GM19328 (cell line): ENCODE data around the gene TM4SF4.

Experiments used
- ATAC-seq: cut with Tn5 transposase; IDR thresholded peaks from one replicate; pipeline ENCODE4 v1.9.1; 2021; ENCODE audit warnings: mild to moderate bottlenecking, moderate library complexity; ENCODE audit not compliant: unreplicated experiment

Gene TM4SF4

DNA sequence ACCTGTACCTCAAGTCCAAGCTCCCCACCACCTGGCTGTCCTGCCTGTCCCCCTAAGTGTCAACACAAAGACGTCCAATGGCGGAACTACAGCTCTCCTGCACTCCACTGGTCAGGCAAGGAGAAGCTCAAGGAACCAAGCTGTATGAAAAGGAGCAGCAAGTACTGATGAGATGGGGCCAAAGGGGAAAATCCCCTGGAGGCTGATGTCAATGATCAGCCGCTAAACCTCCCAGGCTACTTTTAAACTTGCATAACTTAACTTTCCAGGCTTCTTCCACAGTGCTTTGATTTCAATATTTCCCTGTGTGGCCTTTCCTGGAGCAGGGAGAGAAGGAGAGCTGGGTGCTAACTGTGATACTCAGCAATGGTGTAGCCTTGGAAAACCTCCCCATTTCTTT is 35.0 kb downstream of the TM4SF4 start:
- no peak for ATAC-seq

DNA sequence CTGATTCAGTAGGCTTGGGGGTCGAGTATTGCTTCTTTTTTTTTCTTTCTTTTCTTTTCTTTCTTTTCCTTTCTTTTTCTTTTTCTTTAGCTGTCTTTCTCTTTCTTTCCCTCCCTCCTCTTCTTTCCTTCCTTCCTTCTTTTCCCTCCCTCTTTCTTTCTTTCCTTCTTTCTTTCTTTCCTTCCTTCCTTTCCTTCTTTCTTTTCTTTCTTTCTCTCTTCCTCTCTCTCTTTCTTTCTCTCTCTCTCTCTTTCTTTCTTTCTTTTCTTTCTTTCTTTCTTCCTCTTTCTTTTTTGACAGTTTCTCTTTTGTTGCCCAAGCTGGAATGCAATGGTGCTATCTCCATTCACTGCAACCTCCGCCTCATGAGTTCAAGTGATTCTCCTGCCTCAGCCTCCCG is 36.0 kb downstream of the TM4SF4 start:
- no peak for ATAC-seq

DNA sequence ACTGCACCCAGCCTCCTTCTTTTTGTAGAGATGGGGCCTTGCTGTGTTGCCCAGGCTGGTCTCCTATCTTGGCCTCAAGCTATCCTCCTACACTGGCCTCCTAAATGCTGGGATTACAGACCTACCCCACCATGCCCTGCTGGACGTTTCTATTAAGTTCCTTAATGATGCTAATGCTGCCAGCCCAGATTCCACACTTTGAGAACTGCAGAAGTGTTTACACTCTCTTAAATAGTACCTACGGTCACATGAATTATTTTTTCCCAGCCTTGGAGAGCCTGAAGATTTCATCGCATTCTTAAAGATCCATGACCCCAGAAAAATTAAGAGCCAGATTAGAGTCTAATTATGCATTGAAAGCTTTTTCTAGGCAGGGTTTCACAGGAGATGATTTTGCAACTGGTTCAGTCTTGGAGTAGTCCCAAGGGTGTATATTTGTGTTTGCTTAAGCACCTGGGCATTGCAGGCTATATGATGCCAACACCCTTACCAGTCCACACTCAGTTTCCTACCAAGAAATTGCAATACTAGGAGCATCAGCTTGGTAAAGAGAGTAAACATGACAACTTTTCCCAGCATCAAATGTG is 36.6 kb downstream of the TM4SF4 start:
- ATAC-seq, result no peak

DNA sequence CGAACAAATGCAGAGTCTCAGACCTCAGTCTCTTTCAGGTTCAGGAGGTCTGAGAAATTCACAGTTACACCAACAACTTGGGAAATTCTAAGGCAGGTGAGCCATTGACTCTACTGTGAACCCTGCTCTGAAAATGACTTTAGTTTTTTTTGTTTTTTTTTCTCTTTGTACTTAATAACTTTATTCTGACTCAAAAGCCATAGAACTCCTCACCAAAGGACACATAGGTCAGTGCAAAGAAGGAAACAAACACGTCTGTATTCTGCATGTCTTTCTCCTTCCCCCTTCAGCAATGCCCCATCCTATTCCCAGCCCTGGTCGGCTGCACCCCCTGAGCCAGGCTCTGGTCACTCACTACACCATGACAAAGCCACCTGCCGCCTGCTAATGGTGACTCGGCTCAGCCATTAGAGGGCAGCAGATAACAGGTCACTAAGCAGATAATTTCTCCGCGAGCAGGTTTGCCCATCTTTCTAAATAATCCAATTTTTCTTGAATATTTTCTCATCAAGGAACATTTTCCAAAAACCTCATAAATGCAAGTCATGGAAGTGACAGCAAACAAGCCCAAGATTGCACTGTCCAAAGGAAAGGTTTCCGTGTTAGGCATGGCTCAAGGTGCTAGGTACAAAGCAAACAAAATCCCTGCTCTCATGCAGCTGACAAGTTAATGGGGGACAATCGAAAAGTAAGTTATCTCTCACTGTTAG is 37.7 kb downstream of the TM4SF4 start:
- ATAC-seq, result peak; percentile 63

DNA sequence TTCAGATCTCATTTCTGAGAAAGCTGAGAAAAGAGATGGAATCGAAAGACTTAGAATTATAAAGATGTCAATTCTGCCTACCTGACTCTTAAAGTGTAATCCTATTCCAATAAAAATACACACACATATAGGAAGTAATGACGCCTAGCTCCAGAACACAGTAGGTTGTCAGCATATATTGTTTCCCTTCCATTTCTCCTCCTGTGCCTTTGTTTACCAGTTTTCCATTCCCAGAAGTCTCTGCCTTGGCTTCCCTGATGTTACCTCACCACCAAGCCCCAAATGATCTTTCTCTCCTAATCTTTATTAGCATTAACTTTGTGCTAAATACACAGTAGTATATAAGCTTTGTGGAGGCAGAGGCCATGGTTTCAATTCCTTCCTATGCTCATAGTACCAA is 40.0 kb downstream of the TM4SF4 start:
- ATAC-seq, result no peak

DNA sequence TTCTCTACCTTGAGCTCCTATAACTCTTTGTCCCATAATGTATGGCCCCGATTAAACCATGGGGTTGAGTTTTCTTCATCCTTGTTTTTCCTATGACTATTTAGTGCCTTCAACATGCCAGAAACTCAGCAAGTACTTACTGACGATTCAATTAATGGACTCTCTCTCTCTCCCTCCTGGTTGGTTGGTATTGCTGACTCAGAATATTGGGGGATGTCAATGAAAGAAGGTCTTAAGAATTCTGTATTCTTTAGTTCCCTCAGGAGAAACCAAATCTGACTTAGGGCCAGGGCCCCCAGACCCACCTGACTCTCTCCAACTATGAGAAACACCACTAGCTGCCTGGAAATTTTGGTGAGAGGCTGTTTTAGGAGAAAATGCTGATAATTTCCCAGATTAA is 40.8 kb downstream of the TM4SF4 start:
- no peak for ATAC-seq

DNA sequence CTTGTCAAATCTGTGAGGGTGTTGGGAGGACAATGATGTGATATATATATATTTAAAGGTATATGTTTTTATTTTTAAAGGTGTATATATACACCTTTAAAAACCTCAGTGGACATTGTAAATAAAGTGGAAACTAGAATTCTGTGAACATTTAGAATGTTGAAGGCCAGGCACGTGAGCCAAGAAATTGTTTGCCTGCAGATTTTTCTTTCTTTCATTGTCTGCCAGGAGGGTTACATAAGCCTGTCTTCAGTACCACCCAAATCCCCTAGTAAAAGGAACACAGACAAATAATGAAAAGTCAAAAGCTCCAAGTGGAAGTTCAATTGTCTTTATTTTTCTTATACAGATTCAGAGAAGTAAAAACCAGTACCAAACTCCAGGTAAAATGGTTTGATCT is 42.4 kb downstream of the TM4SF4 start:
- no peak for ATAC-seq

DNA sequence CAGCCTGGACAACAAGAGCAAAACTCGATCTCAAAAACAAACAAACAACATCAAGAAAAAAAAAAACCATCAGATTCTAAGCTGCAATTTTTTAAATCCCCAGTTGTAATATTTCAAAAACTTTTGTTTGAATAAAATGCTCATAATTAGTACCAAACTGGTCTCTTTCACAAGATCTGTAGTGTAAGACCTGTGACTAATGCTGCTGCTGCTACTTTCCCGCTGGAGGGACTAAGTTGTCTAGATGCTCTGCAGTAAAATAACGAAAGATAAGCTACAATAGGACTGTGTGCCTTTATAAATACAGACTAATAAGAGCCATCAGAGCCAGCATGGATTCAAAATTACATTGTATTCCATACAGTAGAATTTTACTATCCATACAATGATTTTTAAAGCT is 45.4 kb downstream of the TM4SF4 start:
- no peak for ATAC-seq

DNA sequence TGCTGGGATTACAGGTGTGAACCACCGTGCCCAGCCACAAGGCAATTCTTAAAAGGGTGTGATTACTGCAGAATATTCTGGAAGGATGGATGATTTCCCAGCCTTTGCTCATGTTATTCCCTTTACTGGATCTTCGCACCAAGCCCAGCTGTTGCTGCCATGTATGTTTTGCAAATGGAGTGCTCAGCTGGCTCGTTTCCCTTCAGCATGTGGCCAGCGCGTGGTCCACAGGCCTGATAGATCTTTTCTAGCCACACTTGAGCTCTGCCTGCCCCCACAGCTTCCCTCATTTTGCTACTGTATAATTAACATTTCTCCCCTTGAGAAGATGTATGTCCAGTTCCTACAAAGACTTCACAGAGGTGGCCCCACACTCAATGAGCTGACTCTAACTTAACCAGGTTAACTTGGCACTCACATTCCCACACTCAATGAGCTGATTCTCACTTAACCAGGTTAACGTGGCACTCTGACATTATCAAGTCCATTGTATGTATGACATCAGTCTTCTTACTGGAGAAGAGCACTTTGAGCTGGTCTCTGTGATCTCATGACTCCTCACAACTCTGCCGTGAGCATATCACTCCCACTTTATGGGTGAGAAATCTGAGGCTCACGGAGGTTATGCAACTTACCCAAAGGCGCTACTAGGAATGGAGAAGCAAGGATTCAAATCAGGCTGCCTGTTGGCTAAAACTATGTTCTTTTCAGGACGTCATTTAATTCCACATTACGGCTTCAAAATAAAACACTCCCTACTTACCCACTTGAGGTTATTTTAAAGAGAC is 49.2 kb downstream of the TM4SF4 start:
- ATAC-seq, result no peak

DNA sequence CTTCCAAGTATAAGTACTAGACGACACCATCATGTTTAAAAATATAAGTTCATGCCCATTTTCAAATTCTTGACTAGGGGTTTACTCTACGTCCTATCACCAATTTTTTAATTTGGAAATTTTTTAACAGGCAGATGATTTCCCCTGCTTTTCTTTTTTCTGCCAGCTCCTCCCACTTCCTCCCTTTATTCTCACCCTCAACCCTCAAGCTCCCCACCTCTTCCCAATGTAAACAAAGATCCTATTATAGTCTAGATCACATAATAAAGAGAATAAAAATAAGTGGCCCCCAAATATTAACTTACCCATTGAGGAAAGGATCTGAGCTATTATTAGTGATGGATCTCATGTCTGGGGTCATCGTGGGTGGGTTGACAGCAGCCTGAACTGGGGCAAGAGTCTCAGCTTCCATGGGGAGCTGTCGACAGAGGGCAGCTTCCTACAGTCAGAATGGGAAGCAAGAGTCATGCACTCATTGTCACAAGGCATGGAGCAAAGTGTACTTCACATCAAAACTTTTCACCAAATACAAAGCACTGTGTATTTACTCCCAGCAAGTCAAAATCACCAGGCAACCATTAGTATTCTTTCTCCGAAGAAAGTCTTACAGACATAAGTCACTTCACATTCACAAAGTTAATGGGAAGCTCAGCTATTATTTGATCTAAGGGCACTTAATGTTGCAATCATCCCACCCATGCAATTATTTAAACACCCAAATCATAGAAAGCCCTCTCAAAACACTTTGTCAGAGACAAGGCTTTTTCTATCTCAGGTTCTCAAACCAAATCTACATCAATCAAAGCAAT is 53.2 kb downstream of the TM4SF4 start:
- no peak for ATAC-seq

DNA sequence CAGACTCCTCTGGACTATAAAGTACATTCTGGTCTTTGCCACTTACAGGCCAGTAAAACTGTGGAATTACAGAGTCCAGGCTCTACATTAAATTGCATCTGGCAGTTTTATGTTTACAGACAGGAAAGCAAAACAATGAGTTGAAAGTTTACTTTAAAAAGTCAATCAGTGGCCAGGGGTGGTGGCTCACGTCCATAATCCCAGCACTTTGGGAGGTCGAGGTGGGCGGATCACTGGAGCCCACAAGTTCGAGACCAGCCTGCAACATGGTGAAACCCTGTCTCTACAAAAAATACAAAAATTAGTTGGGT is 53.8 kb downstream of the TM4SF4 start:
- no peak for ATAC-seq

DNA sequence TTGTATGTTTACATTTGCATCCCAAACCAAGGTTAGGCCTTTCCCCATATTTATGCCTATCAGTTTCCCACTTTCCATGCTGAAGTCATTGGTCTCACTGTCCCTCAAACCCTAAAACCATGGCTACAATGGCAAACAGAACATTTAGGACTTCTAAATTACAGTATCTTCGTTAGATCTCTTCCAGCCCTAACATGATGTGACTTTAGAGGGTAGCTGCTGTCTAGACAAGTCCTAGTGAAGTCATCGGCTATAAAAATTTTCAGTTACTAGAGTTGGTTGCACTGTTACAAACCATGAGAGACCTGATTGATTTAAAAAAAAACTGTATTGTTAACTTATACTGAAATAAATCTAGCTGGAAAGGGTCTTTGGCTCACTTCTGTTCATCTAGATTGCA is 54.6 kb downstream of the TM4SF4 start:
- ATAC-seq, result no peak

DNA sequence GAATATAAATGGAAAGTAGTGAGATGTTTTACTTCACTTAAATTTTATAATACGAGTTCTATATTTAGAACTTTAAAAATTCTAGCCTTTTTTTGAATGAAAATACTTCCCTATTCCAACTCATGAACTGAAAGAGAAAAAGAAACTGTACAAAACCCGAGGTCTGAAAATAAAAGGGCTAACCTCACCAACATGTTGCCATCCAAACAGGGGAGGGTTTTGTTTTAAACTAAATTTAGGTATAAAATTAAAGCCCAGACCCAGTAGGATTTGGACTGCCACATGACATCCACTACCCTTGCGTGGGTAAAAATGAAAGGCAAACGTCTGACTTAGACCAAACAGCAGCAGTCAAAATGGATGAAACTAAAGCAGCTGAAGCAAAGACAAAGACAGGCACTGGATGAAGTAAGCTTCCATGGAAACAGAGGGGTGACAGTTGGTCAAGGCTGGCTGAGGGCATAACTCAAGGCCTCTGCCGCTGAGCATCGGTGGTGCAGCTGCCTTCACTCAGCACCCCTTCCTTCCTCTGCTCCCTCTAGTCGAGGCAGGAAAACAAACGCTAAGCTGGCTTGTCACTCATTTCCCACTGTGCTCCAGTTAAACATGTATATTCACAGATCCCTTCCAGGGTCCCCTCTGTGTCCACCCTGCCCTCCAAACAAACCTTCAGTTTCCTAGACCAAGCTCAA is 58.1 kb downstream of the TM4SF4 start:
- no peak for ATAC-seq

DNA sequence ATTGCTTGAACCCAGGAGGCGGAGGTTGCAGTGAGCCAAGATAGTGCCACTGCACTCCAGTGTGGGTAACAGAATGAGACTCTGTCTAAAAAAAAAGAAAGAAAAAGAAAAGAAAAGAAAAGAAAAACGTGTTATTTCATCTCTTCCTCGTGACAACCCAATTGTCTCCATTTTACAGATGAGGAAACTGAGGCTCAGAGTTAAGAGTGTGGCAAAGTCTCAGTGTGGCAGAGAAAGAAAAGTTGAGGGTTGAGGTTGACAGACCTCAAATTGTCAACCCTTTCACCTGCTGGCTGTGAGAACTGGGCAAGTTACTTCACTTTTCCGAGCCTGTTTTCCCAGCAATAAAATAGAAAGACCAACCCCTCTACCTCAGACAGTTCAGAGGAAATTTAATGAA is 59.6 kb downstream of the TM4SF4 start:
- ATAC-seq, result no peak

DNA sequence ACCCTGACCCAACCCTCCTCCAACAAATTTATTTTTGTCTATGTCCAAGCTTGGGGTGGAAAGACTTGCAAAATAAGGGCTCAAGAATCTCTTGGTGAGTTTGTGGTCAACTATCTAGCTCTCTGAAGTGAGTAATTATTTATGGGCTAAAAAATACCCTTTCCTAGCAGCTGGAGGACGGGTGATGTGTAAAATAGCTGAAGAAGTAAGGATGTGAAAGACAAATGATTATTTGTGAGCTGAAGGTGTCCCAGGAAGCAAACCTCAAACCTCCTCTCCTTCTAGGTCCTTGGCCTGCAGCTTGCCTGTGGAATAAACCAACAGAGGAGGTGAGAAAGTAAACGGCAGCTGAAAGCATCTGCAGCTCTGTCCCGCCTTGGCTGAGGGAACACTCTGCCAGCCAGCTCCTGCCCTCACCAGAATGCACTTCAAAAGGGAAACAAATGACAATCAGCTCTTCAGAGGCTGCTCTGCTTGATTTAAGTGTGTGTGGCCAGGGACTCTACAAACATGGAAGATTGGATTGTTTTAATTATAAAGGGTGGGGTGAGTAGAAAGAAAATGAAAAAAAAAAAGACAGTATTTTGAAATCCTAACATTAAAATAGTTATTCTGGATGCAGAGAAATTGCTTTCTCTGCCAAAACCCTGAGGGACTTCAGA is 60.3 kb downstream of the TM4SF4 start:
- no peak for ATAC-seq

DNA sequence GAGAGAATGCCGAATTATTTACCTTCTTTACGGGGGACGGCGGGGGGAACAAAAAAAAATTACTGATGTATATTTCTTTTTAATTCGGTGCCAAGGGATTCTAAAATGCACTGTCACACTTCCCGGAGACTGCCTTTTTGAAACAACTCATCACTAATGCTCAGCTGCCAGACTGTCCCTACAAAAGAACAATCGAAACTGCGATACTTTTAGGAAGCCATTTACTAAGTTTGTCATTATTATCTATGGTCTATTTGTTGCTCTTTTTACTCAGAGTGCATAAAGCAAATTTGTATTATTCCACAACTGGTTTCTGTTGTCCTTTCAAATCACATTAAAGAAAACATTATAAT is 60.8 kb downstream of the TM4SF4 start:
- ATAC-seq, result no peak

DNA sequence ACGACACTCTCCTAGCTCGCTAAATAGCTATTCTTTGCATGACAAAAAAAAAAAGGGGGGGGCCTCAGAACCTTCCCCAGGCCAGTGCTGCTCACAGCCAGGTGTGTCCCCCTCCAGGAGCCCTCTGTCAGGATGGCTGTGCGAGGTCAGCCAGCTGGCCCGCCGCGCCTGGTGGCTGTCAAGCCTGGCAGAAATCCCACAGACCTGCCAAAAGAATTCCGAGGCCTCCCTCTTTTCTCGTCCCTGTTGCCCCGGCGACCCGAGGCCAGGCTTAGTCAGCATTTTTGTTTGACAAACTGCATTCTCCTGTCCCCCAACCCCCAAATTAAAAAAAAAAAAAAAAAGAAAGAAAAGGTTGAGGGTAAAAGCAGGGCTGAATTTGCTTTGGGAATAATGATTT is 61.9 kb downstream of the TM4SF4 start:
- no peak for ATAC-seq

DNA sequence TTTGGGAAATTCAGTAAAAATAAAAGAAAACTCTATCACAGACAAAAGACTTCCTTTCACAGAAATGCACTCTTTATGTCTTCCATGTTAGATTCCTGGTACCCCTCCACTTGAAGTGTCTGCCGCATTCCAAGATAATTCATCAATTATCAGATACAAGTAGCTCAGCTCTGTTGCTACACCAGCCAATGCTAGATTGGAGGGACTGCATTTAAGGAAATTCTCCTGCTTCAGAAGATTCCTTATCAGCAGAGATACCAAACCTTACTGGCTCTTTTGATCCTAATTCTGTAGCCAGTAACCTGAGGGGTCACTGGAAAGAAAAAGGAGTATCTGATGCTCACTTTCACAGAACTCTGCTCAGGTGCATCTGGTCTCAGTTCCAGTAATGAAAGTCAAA is 63.9 kb downstream of the TM4SF4 start:
- no peak for ATAC-seq

DNA sequence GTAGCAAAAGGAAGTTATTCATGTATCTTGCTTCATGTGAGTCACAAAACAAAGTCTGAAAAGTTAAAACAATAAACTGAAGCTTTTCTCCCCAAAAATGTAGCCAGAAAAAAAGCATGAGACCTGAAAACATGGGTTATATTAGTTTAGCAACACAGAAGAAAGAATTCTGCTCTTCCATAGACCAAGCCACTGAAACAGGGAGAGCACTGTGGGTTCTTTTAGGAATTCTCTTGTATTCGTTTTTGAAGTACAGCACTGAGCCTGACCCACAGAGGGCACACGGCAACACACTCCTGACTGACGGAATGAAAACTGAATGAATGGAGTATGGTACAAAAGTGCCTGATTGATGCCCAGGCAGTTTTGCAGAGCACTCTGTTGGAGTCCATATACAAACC is 66.6 kb downstream of the TM4SF4 start:
- ATAC-seq, result no peak
